ENCODE measurements around the gene ARHGAP44. TPM values are rescaled to one million over a fixed set of nuclear protein-coding genes. Genes with fewer than 3 reads are reported as not detected.

ARHGAP44 gene
- total RNA-seq, 1 experiment from 2014 or later, result 17.1 TPM

DNA sequence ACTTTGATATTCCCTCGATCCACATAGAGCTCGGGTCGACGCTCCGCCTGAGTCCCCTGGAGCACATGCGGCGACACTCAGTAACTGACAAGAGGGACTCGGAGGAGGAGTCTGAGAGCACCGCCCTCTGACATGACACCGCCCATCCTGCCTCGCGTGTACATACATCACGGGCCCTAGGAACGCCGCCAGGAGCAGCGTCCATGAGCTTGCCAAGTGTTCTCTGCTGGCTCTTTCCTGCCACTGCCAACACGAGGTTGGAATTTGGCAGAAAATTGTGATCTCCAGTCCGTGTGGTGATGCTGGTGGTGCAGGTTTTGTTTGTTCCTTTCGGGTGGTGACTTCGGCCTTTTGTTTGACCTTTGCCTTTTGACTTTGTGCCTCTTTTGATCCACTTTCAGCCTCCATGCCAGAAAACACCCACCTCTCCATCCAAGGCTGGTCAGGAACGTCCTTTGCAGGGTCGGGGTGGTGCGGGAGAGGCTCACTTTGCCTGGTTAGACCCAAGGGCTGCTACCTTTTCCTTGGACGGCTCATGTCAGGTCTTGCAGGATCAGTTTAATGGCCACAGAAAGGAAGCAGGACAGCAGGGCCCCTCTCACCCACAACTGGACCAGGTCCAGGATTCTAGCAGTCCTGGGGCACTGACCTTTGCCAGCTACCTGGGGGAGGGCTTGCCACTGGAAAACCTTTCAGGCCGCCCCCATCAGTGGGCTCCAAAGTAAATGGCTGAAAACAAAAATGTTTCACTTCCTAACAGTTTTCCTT lies 200.9 kb downstream of the ARHGAP44 start:
- no peaks in the 10 kb centered on the region for H3K9me3 Mint-ChIP-seq (ENCODE audit: low read depth, unreplicated experiment)

DNA sequence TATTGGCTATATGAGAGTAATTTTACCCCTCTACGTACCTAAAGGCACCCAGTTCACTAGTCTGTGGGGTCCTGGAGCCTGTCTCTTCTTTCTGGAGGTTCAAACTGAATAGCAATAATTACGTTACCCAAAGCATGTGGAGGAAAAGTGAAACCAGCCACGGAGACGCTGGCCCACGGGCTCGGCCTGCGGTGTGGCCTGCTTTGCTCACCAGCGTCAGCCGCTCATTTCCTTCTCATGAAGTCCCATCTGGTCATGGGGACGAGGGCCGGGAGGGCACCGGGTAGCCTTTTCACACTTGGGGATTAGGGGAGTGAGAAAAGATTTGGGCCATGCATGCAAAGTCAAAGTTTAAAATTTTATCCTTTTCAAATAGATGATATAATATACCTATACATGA lies 201.6 kb downstream of the ARHGAP44 start:
- CTCF ChIA-PET, result no interaction called here
- BruUV-seq (replicated peaks), result no TSS peak
- Mint-ChIP-seq H3K4me1 (ENCODE audit: low read depth, unreplicated experiment) (no peaks in the 10 kb centered on the region), H3K36me3 (ENCODE audit: insufficient read depth, unreplicated experiment) (peaks cover 30% of the 10 kb centered on the region), H3K9me3 (ENCODE audit: low read depth, unreplicated experiment) (no peaks in the 10 kb centered on the region), H3K4me3 (ENCODE audit: low read depth, unreplicated experiment) (no peak overlapping the region), H3K27ac (ENCODE audit: unreplicated experiment) (no peak overlapping the region), H3K27me3 (ENCODE audit: unreplicated experiment) (no peaks in the 10 kb centered on the region)
- TF ChIP-seq, protein P1, sequence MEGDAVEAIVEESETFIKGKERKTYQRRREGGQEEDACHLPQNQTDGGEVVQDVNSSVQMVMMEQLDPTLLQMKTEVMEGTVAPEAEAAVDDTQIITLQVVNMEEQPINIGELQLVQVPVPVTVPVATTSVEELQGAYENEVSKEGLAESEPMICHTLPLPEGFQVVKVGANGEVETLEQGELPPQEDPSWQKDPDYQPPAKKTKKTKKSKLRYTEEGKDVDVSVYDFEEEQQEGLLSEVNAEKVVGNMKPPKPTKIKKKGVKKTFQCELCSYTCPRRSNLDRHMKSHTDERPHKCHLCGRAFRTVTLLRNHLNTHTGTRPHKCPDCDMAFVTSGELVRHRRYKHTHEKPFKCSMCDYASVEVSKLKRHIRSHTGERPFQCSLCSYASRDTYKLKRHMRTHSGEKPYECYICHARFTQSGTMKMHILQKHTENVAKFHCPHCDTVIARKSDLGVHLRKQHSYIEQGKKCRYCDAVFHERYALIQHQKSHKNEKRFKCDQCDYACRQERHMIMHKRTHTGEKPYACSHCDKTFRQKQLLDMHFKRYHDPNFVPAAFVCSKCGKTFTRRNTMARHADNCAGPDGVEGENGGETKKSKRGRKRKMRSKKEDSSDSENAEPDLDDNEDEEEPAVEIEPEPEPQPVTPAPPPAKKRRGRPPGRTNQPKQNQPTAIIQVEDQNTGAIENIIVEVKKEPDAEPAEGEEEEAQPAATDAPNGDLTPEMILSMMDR (IDR thresholded peaks at IDR 0.05; ENCODE audit: unreplicated experiment), result no peak
- intact Hi-C loops (cut with micrococcal nuclease; ENCODE audit: unreplicated experiment), result no loop called here
- DNase-seq, result no peak

More for the DNA sequence above, 200.9 kb downstream of the ARHGAP44 start:
- no peak for DNase-seq
- intact Hi-C loops (cut with micrococcal nuclease; ENCODE audit: unreplicated experiment), result no loop called here
- Mint-ChIP-seq H3K4me3 (ENCODE audit: low read depth, unreplicated experiment) (no peak overlapping the region), H3K27me3 (ENCODE audit: unreplicated experiment) (no peaks in the 10 kb centered on the region), H3K36me3 (ENCODE audit: insufficient read depth, unreplicated experiment) (peaks cover 28% of the 10 kb centered on the region), H3K4me1 (ENCODE audit: low read depth, unreplicated experiment) (no peaks in the 10 kb centered on the region), H3K27ac (ENCODE audit: unreplicated experiment) (no peak overlapping the region)
- CTCF ChIA-PET, result no interaction called here
- TF ChIP-seq, protein P1 (IDR thresholded peaks at IDR 0.05; ENCODE audit: unreplicated experiment), result no peak
- no TSS peak for BruUV-seq (replicated peaks)

DNA sequence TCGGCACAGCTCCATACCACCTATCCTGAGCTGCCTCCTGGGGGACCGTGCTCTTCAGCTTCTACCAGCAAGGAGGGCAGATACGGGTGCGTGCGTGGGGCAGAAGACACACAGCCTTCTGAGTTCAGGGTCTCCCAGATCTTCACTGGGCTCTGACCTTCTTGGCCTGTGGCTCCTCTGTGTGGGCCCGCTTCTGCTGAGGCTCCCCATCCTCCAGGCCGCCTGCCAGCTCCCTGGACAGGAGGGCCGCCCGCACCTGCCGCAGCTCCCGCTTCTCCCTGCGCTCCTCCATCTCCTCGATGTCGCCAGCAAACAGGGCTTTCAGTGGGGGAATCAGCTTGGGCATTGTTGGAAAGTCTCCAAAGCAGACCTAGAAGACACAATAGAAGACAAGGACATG lies 203.4 kb downstream of the ARHGAP44 start:
- DNase-seq, result no peak
- no peak overlapping the region for H3K27ac Mint-ChIP-seq (ENCODE audit: unreplicated experiment)
- intact Hi-C loops (cut with micrococcal nuclease; ENCODE audit: unreplicated experiment), result no loop called here
- peaks cover 24% of the 10 kb centered on the region for H3K36me3 Mint-ChIP-seq (ENCODE audit: insufficient read depth, unreplicated experiment)
- H3K4me1 Mint-ChIP-seq (ENCODE audit: low read depth, unreplicated experiment), result no peaks in the 10 kb centered on the region
- no peaks in the 10 kb centered on the region for H3K27me3 Mint-ChIP-seq (ENCODE audit: unreplicated experiment)
- no peaks in the 10 kb centered on the region for H3K9me3 Mint-ChIP-seq (ENCODE audit: low read depth, unreplicated experiment)
- BruUV-seq (replicated peaks), result no TSS peak
- TF ChIP-seq, protein P1 (IDR thresholded peaks at IDR 0.05; ENCODE audit: unreplicated experiment), result no peak
- H3K4me3 Mint-ChIP-seq (ENCODE audit: low read depth, unreplicated experiment), result no peak overlapping the region
- CTCF ChIA-PET, result no interaction called here

DNA sequence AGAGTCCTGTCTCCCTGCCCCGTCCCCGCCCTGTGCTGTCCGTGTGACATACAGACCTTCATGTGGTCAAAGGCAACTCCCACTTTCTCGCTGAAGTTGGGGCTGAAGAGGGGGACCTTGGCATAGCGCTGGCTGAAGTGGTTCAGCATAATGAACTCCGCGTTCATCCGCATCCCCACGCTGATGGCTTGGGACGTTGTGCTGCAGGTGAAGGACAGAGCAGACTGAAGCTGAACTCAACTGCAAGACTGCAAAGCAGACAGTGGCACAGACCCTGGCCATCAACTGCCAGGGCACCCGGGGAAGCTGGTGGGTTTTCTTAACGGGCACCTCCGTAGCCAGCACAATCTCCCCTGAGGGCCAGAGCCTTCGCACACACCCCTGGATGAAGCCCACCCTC lies 204.3 kb downstream of the ARHGAP44 start:
- no peaks in the 10 kb centered on the region for H3K27me3 Mint-ChIP-seq (ENCODE audit: unreplicated experiment)
- H3K9me3 Mint-ChIP-seq (ENCODE audit: low read depth, unreplicated experiment), result no peaks in the 10 kb centered on the region
- TF ChIP-seq, protein P1 (IDR thresholded peaks at IDR 0.05; ENCODE audit: unreplicated experiment), result no peak
- no peak overlapping the region for H3K27ac Mint-ChIP-seq (ENCODE audit: unreplicated experiment)
- no peaks in the 10 kb centered on the region for H3K4me1 Mint-ChIP-seq (ENCODE audit: low read depth, unreplicated experiment)
- H3K4me3 Mint-ChIP-seq (ENCODE audit: low read depth, unreplicated experiment), result no peak overlapping the region
- no TSS peak for BruUV-seq (replicated peaks)
- peaks cover 24% of the 10 kb centered on the region for H3K36me3 Mint-ChIP-seq (ENCODE audit: insufficient read depth, unreplicated experiment)
- intact Hi-C loops (cut with micrococcal nuclease; ENCODE audit: unreplicated experiment), result no loop called here
- no peak for DNase-seq
- CTCF ChIA-PET, result no interaction called here

Measured in Calu3 (cell line).